Psoas muscle (tissue), 8 donors: ENCODE measurements around the gene VWA5B1. TPM values are rescaled to one million over a fixed set of nuclear protein-coding genes. Genes with fewer than 3 reads are reported as not detected.
A peak's percentile ranks its signal among the peaks of the same experiment; 100 is the strongest.

Source experiments
- ATAC-seq, 4 donors: fragments of 200-7000 bp; cut with Tn5 transposase; one replicate each; pipeline ENCODE4 v1.9.1; 2020; ENCODE audit warnings: moderate library complexity in 3 of 4, mild to moderate bottlenecking in 2 of 4
- DNase-seq, 2 donors: peaks; one replicate each; pipeline ENCODE4 v3.0.0-alpha.2; 2020
- H3K27ac ChIP-seq: fragments of 200-600 bp; one replicate; pipeline ENCODE4 v1.8.0; 2022
- H3K27me3 ChIP-seq, 3 donors: fragments of 200-600 bp in 1 of 3; one replicate each; pipeline versions ENCODE4 v1.6.1 to v1.8.0; 2013 to 2022; ENCODE audit warnings: low read length in 2 of 3, mild to moderate bottlenecking in 2 of 3, moderate library complexity in 1 of 3; ENCODE audit not compliant: insufficient read depth in 3 of 3
- H3K36me3 ChIP-seq, 2 donors: fragments of 200-600 bp in 1 of 2; one replicate each; pipeline versions ENCODE4 v1.6.1 to v1.8.0; 2013 to 2022; ENCODE audit warnings: low read depth in 1 of 2, mild to moderate bottlenecking in 1 of 2, moderate library complexity in 1 of 2; ENCODE audit not compliant: insufficient read depth in 1 of 2
- H3K4me1 ChIP-seq: fragments of 200-600 bp; one replicate; pipeline ENCODE4 v1.8.0; 2022
- H3K4me3 ChIP-seq: fragments of 200-600 bp; one replicate; pipeline ENCODE4 v1.8.0; 2022; ENCODE audit warnings: mild to moderate bottlenecking
- H3K9me3 ChIP-seq: fragments of 200-600 bp; one replicate; pipeline ENCODE4 v1.8.0; 2022
- WGBS, 3 donors: extraction: QIAGEN DNeasy Blood & Tissue Kit; methylation state at CpG; one replicate each; pipeline versions ENCODE4 v1.1.6 to v1.1.7; 2013; 5-methylcytosine and 5-hydroxymethylcytosine counted together
- intact Hi-C, 2 donors: fragments of 100-400 bp; cut with DNase I; formaldehyde crosslinking; loops; one replicate each; pipeline versions ENCODE4 v1.11.0 to v1.14.2; 2022
- polyA plus RNA-seq, 3 donors: library from polyadenylated mRNA; stranded (reverse); fragments of 200-250 nt; gene quantifications; one replicate each; pipeline ENCODE4 v1.2.3, GENCODE V29; 2013
- total RNA-seq, 4 donors: library from RNA; stranded (reverse); fragmentation: NEBNext Ultra II Directional in 2 of 4; extraction: Animal tissue kit (Norgen Biotek cat#: 25700) in 2 of 4; gene quantifications; one replicate each; pipeline versions ENCODE4 v1.2.1 to v1.2.4, GENCODE V29; 2021 to 2023
- TF ChIP-seq, protein P1 (sequence below): fragments of 200-600 bp; IDR thresholded peaks from one replicate; pipeline ENCODE4 v1.8.0; 2022; ENCODE audit warnings: antibody characterized with exemption
- donor health status: healthy with polysubstance abuse.
- donor health status: DM: no; HTN: no; CAD: no; lungs with moderate emphysema.
- donor health status: Bipolar disorder and iron deficiency.
- donor health status: healthy.
- donor health status: DM: yes; HTN: yes; CAD: no.
- donor health status: DM: no; HTN: no; CAD: no.
- donor health status: DM: no; HTN: no; CAD: no.
- donor health status: DM: yes; HTN: yes; CAD: no.

VWA5B1 gene
- total and polyA plus RNA-seq, 7 donors = under 0.01 to 0.17 (median 0.12) TPM; not detected in 4

DNA sequence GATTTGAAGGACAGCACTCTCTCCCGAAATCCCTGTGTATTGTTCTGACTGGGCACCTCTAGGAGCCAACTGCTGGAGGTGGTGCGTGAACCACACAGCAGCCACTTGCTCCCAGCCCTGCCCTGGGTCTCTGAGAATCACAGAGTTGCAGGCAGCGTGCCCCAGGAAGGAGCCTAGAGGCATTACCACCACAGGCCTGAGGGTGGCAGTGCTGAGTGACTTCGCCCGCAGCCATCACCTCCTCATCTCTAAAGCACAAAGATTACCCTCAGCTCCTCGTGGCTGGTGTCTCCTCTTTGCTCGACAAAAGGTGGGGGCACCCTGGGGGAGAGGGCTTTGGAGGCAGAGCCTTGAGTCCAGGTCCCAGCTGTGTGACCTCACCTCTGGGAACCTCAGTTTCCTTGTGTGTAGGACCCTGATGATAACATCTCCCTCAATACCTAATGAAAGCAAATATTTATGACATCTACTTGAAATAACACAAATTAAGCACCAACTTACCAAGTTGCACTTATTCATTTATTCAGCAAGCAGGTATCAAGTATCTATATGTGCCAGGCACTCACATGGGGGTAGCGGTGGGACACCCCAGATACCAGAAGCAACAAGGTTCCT, 86.3 kb downstream of the VWA5B1 start:
- TF ChIP-seq, protein P1, sequence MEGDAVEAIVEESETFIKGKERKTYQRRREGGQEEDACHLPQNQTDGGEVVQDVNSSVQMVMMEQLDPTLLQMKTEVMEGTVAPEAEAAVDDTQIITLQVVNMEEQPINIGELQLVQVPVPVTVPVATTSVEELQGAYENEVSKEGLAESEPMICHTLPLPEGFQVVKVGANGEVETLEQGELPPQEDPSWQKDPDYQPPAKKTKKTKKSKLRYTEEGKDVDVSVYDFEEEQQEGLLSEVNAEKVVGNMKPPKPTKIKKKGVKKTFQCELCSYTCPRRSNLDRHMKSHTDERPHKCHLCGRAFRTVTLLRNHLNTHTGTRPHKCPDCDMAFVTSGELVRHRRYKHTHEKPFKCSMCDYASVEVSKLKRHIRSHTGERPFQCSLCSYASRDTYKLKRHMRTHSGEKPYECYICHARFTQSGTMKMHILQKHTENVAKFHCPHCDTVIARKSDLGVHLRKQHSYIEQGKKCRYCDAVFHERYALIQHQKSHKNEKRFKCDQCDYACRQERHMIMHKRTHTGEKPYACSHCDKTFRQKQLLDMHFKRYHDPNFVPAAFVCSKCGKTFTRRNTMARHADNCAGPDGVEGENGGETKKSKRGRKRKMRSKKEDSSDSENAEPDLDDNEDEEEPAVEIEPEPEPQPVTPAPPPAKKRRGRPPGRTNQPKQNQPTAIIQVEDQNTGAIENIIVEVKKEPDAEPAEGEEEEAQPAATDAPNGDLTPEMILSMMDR = peak; percentile 65
- H3K27ac ChIP-seq = no peak overlapping the region
- H3K27me3 ChIP-seq = no peaks in the 10 kb centered on the region

GRCh38 chr1:20377516-20378270, 87.0 kb downstream of the VWA5B1 start:
- H3K27me3 ChIP-seq = no peaks in the 10 kb centered on the region
- DNase-seq = no peak
- no peak for ATAC-seq
- no peak overlapping the region for H3K4me3 ChIP-seq
- no peaks in the 10 kb centered on the region for H3K36me3 ChIP-seq
- no peak overlapping the region for H3K27ac ChIP-seq
- no peaks in the 10 kb centered on the region for H3K9me3 ChIP-seq
- intact Hi-C loops = loop anchor here (5.0 to 10.0 kb wide), 2 partner anchors 107 to 115 kb away; partner anchors contain the start of gene CAMK2N1 (in 1 of the 2)
- TF ChIP-seq, protein P1 = no peak
- 92 to 96% (median 95%) methylated on average over 11 of the region's 11 CpGs for WGBS, 3 donors
- no peaks in the 10 kb centered on the region for H3K4me1 ChIP-seq

More for the DNA sequence above, 86.3 kb downstream of the VWA5B1 start:
- ATAC-seq = peak; percentile 40 to 59 (median 50)
- intact Hi-C loops = loop anchor here (5.0 to 10.0 kb wide), 2 partner anchors 108 to 115 kb away; partner anchors contain the start of gene CAMK2N1 (in 1 of the 2)
- H3K36me3 ChIP-seq = no peaks in the 10 kb centered on the region
- DNase-seq = peak in 1 of 2 donors; percentile 61
- WGBS, 3 donors = 14 to 19% (median 18%) methylated on average over 8 of the region's 8 CpGs
- no peak overlapping the region for H3K4me3 ChIP-seq
- no peaks in the 10 kb centered on the region for H3K4me1 ChIP-seq
- no peaks in the 10 kb centered on the region for H3K9me3 ChIP-seq

GRCh38 chr1:20379075-20379474, 88.4 kb downstream of the VWA5B1 start:
- H3K4me1 ChIP-seq = no peaks in the 10 kb centered on the region
- no peak overlapping the region for H3K27ac ChIP-seq
- DNase-seq = no peak
- no peak for ATAC-seq
- H3K4me3 ChIP-seq = no peak overlapping the region
- 66 to 71% (median 69%) methylated on average over 7 of the region's 7 CpGs for WGBS, 3 donors
- intact Hi-C loops = loop anchor here (5.0 to 10.0 kb wide), 2 partner anchors 106 to 113 kb away; partner anchors contain the start of gene CAMK2N1 (in 1 of the 2)
- no peaks in the 10 kb centered on the region for H3K36me3 ChIP-seq
- peaks cover 0 to 3% (median 0%) of the 10 kb centered on the region in 3 donors for H3K27me3 ChIP-seq
- TF ChIP-seq, protein P1 = no peak
- no peaks in the 10 kb centered on the region for H3K9me3 ChIP-seq

- intact Hi-C loops = no loop called here
These were observed 89.5 kb downstream of the VWA5B1 start for GRCh38 chr1:20380175-20380574.

More at GRCh38 chr1:20380175-20380574, 89.5 kb downstream of the VWA5B1 start:
- H3K9me3 ChIP-seq = no peaks in the 10 kb centered on the region
- no peak for DNase-seq
- TF ChIP-seq, protein P1 = no peak
- H3K4me3 ChIP-seq = no peak overlapping the region
- ATAC-seq = no peak
- WGBS, 3 donors = 80 to 91% (median 88%) methylated on average over 6 of the region's 6 CpGs
- H3K27ac ChIP-seq = no peak overlapping the region
- H3K4me1 ChIP-seq = no peaks in the 10 kb centered on the region
- H3K36me3 ChIP-seq = no peaks in the 10 kb centered on the region
- peaks cover 0 to 6% (median 3%) of the 10 kb centered on the region in 3 donors for H3K27me3 ChIP-seq
